ENCODE measurements around the gene ACAT1.
"Not testable (repeated sequence)": the region's sequence is repeated elsewhere in the genome, so short reads cannot be mapped to it uniquely, and the experiment has no call there.

DNA sequence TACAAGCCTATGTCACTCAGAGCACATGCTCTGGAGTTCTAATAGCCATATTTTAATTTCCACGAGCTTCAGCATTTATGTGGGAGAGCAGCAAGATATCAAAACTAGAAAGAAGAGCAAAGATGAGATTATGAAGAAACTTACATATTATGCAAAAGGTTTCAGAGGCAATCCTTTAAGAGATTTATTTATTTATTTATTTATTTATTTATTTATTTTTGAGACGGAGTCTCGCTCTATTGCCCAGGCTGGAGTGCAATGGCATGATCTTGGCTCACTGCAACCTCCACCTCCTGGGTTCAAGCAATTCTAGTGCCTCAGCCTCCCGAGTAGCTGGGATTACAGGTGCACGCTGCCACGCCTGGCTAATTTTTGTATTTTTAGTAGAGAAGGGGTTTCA is 41.5 kb downstream of the ACAT1 start:
- TF ChIP-seq TAF1 (IDR thresholded peaks at IDR 0.05; ENCODE audit: borderline replicate concordance, low read depth, low read length); POLR2A (IDR thresholded peaks at IDR 0.05; ENCODE audit: low read depth, low read length): not testable (repeated sequence)

Data from GM12892 (cell line).